ENCODE measurements around the gene DENND2A.
"Not testable (repeated sequence)": the region's sequence is repeated elsewhere in the genome, so short reads cannot be mapped to it uniquely, and the experiment has no call there.

Gene DENND2A

GRCh38 chr7:140640727-140641523, at the start of gene DENND2A:
Gene DENND2A (minus strand): TSS chr7:140640813. CDS start chr7:140602397, 38,416 bp downstream.
- DNase-seq = peak; percentile 43

GRCh38 chr7:140689199-140690152, 48.9 kb upstream of the DENND2A start:
- no peak for DNase-seq

- DNase-seq = no peak
These were observed 47.7 kb upstream of the DENND2A start for GRCh38 chr7:140688341-140688740.

GRCh38 chr7:140686921-140687320, 46.3 kb upstream of the DENND2A start:
- no peak for DNase-seq

- no peak for DNase-seq
These were observed 44.9 kb upstream of the DENND2A start for GRCh38 chr7:140685407-140686087.

GRCh38 chr7:140684066-140684950, 43.7 kb upstream of the DENND2A start:
- no peak for DNase-seq

- DNase-seq = no peak
These were observed 43.0 kb upstream of the DENND2A start for GRCh38 chr7:140683657-140684056.

GRCh38 chr7:140681766-140682165, 41.2 kb upstream of the DENND2A start:
- DNase-seq = no peak

- DNase-seq = no peak
These were observed 40.3 kb upstream of the DENND2A start for GRCh38 chr7:140680886-140681285.

- no peak for DNase-seq
These were observed 38.6 kb upstream of the DENND2A start for GRCh38 chr7:140679186-140679585.

GRCh38 chr7:140678816-140679130, 38.2 kb upstream of the DENND2A start:
- no peak for DNase-seq

GRCh38 chr7:140678081-140678815, 37.6 kb upstream of the DENND2A start:
- no peak for DNase-seq

GRCh38 chr7:140677496-140677895, 36.9 kb upstream of the DENND2A start:
- no peak for DNase-seq

GRCh38 chr7:140676956-140677355, 36.3 kb upstream of the DENND2A start:
- DNase-seq = not testable (repeated sequence)

- no peak for DNase-seq
These were observed 35.7 kb upstream of the DENND2A start for GRCh38 chr7:140676306-140676705.

- no peak for DNase-seq
These were observed 35.1 kb upstream of the DENND2A start for GRCh38 chr7:140675726-140676125.

GRCh38 chr7:140674899-140675701, 34.5 kb upstream of the DENND2A start:
- DNase-seq = peak; percentile 49

- no peak for DNase-seq
These were observed 33.8 kb upstream of the DENND2A start for GRCh38 chr7:140674356-140674800.

- DNase-seq = no peak
These were observed 33.2 kb upstream of the DENND2A start for GRCh38 chr7:140673774-140674155.

GRCh38 chr7:140673063-140673773, 32.6 kb upstream of the DENND2A start:
- no peak for DNase-seq

All from DMS 273 treated with DMSO at 0.1 percent for 48 hours (cell line).